HG02943 (cell line): ENCODE results near the gene CTIF.

Experiments used
- ATAC-seq: cut with Tn5 transposase; IDR thresholded peaks from one replicate; pipeline ENCODE4 v1.9.1; 2021; ENCODE audit warnings: mild to moderate bottlenecking, low read depth, moderate library complexity; ENCODE audit not compliant: unreplicated experiment

Gene CTIF

DNA sequence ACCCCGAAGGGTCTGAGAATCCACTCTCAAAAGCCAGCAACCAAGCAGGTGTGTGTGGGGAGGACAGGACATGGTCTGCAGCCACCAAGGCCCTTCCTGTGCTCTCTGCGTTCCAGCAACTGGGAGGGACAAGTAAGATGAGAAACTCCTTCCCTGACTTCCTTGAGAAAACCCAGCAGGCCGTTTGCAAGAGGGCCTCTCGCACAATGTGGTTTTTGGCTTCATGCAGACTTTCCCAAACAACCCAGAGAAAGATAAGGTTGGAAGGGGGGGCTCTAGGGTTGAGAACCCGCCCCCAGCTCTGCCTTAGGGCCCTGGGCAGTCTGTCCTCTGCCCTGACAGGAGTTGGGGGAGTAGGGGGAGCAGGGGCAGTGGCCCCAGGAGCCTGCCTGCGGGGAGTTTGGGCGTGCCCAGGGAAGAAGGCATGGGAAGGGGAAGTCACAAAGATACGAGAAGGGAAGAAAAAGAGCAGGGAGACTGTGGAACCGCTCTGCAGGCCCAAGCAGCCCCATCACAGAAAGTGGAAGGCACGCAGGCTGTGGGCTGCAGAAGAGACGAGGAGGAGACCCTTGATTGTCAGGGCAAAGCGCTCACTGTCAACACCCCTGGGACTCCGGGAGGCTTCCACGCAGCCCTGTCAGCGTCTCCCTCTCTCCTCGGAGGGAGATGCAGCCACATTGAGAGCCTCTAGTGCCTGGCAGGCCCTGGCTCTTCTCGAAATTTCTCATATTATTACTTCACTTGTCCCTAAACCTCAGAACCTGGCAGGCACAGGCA lies 312.2 kb downstream of the CTIF start:
- ATAC-seq = no peak

DNA sequence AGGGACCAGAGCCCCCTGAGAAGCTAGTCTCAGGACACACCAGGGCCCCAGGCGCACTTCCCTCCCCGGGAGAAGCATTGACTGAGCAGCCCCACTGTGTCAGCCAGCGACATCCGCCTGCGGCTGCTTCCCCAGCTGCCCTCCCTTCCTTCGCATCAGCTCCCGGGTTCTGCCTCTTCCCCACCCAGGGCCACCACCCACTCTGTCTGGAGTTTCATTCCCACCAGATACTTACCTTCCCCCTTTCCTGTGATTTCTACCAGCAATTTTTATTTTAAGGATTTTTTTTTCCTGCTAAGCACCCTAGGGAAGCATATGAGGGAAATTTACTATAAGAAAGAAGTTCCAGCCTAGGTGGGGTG lies 312.7 kb downstream of the CTIF start:
- no peak for ATAC-seq

DNA sequence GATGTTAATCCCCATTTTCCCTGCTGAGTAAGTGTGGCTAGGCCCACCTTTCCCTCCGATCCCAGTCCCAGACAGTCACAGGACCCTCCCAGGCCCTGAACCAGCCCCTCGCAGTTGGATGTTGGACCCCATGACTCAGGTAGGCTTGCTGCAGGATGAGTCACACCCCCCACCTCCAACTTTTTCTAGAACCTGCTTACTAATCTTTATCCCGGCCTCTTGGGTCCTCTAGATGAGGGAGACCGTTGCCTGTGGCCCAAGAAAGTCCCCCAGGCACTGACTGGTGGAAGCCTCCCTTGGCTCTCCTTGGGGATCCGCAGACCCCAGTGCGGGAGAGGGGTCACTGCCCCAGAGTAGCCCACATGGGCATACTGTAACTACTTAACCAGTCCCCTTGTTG lies 313.5 kb downstream of the CTIF start:
- ATAC-seq = no peak

DNA sequence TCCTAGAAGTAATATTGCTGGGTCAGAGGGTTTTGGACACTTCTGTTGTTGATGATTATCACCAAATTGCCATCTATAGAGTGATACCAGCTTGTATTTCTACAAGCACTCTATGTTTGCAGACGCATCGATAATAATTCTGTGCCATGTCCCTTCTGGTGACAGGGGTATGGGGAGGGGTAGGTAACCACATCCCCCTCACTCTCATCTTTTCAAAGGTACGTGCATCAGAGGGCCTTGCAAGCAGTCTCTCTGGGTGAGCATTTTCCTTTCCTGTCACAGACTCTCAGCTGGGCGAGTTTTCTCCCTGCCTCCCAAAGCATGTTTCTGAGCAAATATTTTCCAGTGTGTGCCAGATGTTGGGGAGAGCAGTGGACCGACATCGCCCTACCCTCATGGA lies 314.0 kb downstream of the CTIF start:
- no peak for ATAC-seq

DNA sequence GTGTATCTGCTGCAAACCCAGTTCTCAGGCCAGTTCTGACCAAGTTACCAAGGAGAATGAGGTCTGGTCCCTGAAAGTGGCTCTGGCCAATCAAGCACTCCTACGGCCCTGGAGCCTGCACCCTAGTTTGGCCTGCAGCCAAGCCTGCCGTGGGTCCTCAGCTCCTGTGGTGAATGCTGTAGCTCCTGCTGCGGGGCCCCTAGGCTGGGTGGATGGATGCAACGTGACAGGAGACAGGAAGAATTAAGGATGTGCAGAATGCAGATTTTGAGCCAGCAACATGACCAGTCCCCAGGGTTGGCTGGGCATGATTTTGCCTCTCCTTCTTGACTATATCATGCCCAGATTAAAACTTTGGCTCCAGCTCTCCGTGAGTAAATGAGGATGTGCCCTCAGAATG lies 314.8 kb downstream of the CTIF start:
- ATAC-seq = no peak

DNA sequence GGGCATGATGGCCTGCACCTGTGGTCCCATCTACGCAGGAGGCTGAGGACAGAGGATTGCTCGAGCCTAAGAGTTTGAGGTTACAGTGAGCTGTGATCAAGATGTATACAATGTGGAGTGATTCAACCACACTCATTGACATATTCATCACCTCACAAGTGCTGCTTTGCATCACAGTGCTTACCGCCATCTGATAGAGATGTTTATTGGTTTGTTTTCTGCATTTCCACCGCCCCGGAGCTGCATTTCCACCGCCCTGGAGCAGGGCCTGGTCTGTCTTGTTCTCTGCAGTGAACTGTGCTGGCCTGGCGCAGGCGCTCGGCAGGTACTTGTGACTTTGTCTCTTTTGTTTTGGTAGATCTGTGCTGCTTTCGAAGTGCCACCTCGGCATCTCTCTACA lies 315.9 kb downstream of the CTIF start:
- ATAC-seq = no peak

DNA sequence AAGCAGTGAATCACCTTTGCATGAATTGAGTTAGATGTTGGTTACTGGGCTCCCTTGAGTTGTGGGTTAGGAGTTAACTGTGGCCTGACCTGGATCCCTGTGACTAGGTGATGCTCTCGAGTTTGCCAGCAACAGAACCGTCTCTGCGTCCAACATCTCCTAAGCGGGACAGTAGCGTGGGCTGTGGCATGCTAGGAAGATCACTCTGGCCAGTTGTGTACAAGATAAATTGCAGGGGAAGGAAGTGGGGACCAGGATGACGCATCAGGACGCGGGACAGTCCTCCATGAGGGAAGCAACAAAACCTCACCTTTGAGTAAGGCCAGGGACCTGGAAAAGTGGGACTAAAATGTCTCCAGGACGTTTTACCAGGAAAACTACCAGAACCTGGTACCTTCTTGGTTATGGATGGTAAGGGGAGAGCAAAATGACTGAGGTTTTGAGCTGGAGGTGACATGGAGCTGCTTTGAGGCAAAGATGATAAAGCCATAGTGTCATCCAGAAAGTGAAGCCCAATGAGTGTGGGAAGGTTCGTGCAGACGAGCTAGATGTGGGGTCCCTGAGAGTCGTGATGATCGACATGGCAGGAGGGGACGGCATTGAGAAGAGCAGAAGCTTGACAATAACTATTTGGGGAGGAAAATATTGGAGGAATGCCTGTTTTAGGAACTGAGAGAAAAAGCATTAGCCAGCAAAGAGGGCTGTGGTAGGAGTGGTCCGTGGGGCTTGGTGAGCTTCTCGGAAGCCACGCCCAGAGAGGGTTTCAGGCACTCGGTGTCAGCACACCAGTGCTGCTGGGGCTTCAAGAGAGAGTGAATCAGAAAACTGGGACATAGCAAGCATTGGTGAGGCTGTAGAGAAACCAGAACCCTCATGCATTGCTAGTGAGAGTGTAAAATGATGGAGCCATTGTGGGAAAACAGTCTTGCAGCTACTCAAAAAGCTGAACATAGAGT lies 316.9 kb downstream of the CTIF start:
- no peak for ATAC-seq

DNA sequence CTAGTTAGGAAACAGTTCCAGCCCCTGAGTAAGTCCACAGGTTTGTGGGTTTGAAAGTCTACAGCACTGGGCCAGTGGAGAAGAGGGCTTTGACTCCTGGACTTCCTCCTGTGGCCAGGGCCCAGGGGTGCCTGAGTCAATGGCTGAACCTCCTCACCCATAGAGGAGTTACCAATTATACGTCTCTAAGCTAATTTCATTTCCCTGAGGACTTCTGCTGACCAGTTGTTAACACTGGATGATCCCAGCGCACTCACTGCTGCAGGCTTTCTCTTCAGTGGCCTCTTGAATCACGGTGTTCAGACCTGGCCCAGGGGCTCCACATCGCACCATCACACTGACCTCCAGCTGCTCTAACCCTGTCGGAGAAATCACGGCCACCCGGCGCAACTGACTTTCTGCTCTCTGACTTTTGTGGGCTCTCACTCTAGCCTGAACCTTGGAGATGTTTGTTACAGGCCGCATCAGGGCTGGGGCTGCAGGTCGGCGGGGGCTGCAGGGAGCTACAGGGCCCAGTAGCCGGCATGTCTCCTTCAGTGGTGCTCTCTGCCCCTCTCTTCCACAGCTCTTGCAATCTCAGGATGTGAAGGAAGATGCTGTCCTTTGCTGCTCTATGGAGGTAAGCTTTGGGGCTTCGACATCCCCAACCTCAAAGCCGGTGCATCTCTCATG lies 318.3 kb downstream of the CTIF start:
- no peak for ATAC-seq

DNA sequence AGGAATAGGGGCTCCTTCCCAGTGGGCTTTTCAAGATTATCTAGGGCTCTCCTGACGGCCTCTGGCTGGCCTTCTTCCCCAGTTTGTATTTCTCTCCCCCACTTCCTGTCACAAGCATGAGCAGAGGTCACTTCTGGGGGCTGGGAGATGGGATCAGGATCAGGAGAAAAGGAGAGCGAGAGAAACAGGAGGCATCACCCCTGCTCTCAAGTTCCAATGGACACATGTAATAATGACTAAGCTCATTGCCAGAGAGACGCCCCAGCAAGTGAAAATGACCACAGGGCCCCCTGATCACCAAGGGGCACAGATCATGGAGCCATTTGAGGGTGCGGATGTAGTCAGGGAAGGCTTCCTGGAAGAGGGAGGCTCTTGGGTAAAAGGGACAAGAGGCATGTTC lies 319.8 kb downstream of the CTIF start:
- no peak for ATAC-seq

DNA sequence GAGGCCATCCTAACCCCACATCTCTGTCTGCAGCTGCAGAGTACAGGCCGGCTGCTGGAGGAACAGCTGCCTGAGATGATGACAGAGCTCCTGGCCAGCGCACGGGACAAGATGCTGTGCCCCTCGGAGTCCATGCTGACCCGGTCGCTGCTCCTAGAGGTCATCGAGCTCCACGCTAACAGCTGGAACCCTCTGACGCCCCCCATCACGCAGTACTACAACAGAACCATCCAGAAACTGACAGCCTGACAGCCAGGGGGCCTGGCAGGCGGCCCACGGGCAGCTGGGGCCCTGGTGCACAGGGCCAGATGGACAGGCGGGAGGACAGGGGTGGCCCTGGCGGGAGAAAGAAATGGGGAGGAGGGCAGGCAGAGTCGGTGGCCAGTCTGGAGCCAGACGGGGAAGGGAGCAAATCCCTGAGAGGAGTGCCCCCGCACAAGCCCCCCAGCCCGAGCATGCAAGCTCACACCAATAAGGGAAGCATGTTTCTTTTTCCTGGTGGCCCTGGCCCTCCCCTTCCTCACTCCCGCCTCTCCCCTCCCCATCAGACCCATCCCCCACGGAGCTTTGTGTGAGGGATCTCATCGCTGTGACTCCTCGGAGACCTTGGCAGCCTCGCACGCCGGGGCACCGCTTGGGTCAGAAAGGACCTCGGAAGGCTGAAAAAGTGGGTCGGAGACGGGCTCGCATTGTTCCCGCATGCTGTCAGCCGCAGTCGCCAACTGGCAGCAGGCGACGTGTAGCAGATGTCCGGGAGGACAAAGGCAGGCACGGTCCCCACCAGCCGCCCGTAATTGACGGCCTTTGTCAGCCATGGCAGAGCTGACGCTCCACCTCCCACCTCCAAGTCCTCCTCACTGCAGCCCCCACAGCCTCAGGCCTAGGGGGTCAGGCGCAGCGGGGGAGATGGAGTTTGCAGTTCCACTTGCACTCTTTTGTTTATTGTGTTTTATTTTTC lies 320.8 kb downstream of the CTIF start:
- ATAC-seq = no peak

DNA sequence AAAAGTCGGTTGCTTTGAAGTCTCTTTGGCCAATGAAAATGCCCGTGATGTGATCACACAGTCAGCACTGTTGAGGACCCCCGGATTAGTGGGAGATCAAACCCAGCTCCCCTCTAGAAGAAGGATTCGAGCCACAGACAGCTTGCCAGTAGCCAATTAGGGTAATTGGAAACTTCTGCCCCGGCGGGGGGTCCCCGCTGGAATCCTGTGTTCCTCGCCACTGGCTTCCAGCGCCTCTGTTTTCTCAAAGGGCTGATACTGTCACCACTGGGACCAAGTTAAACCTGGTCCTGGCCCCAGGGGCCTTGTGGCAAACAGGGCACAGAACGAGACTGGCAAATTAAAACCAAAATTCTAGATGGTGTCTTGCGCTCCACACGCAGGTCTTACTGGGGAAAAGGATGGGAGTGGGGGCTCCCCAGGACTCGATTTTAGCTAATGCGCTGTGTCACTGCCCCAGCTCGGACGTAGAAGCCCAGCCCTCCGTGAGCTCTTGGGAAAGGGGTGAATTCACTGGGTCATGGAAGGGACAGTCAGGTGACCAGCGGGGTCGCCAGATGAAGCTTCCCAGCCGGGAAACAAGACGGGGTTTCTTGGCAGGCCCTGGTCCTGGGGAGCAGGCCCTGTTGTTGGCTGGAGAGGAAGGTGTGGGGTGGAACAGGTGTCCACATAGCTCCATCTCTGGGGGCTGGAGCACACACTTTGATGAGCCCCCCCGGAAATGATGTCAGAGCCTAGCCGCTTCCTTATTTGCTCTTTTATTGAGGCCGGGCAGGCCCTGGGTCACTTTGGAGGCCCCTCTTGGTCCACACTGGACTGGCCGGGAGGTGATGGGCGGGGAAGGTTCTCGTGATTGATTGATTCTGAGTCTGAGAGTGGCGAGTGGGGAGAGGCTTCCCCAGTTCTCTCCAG lies 321.7 kb downstream of the CTIF start:
- no peak for ATAC-seq

DNA sequence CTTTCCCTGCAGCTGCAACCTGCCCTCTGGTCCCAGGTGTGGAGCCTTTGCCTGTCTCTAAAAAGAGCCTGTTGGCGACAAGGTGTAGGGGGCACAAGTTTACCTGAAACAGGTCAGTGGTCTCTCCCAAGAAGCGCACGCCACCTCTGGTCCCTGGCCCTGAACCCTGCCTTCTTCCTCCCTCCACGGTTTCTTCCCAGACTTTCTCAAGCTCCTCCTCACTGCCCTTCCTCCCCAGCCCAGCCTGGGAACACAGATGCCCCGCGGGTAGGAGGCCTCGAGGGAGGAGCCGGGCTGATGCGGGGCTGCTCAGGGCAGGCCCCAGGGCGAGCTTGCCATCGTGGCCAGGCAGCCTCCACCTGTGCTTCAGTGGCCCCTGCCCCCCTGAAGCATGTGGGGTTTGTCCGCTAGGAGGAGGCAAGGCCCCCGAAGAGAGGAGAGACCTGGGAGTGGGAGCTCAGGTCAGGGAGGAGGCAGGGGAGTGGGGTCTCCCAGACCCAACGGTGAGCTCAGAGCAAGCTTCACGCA lies 322.4 kb downstream of the CTIF start:
- ATAC-seq = no peak

DNA sequence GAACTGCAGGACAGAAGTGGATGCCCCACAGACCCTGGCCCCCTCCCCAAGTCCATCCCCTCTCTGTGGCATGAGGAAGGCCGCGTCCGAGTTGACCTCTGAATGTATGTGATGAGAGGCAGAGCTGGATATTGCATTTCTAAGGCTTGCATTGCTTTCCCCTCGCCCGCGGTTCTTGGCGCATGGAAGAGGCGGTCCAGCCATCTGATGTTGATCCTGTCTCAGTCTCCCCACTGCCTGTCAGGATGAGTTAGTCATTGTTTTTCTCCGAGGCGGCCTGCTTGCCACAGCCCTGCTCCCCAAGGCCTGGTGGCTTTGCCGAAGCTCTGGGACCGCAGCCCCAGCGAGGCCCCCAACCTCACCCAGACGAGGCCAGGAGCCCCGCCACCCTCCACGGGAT lies 323.3 kb downstream of the CTIF start:
- no peak for ATAC-seq

DNA sequence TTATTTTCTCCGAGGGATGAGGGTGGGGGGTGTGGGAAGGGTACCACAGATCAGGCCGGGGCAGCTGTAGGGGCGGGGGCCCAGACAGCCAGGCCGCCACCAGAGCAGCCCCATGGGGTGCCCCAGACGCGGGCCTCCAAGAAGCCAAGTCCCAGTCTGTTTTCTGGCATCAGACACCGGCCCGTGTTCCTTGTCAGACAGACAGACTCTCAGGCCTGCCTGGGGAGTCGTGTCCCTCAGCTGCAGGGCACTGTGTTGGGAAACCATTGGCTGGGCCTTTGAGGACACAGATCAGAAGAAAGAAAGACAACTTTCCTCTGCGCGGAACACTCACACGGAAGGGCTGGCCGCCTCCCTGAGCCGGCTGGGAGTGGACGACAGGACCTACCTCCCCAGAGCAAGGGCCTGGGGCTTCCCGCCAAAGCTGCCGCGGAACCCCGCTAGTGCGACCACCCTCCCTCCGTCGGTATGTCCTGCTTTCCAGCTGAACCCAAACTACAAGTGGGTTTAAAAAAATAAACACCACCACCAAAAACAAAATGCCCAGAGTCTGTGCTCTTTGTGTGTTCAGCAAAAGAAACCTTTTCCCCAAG lies 323.9 kb downstream of the CTIF start:
- no peak for ATAC-seq

DNA sequence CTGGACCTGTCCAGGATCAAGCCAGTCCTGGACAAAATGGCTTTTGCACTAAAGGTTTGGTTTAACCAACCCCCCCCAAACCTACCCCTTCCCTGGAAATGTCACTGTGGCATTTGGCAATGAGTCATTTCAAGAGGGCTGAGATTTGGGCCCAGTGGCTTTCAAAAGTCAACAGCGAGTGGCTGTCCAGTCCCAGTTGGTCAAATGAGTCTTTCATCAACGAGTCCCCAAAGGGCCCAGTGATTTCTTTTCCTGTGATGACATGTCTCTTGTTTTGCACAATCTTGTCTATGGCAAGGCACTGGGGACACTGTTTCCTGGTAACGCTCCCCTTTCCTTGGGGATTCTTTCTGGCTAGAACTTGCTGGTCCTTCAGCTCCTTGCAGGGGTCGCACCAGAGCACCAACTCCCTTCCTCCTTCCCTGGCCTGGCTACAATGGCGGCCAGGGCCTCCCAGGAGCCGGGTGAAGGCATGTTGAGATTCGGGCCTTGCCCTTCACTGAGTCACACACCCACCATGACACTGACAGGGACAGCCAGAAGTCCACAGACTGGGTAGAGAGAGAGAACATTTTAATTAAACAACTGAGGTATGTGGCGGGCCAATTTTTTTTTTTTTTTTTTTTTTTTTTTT lies 324.7 kb downstream of the CTIF start:
- ATAC-seq = no peak

DNA sequence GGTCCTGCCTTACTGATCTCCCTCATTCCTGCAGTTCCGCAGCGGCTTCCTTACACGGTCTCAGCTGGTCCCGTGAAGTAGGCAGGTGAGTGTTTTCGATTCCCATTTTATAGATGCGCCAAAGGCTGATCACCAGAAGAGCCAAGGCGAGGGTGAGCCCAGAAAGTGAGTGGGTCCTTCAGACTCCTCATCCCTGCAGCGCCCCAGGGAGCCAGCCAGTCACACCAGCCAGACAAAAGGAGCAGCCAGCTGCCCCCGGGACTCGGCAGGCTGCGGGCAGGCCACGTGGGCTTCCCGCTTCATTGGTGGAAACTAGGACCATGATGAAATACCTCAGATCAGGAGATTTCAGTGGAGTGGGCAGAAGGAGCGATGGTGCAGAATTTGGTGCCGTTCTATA lies 326.0 kb downstream of the CTIF start:
- ATAC-seq = no peak

DNA sequence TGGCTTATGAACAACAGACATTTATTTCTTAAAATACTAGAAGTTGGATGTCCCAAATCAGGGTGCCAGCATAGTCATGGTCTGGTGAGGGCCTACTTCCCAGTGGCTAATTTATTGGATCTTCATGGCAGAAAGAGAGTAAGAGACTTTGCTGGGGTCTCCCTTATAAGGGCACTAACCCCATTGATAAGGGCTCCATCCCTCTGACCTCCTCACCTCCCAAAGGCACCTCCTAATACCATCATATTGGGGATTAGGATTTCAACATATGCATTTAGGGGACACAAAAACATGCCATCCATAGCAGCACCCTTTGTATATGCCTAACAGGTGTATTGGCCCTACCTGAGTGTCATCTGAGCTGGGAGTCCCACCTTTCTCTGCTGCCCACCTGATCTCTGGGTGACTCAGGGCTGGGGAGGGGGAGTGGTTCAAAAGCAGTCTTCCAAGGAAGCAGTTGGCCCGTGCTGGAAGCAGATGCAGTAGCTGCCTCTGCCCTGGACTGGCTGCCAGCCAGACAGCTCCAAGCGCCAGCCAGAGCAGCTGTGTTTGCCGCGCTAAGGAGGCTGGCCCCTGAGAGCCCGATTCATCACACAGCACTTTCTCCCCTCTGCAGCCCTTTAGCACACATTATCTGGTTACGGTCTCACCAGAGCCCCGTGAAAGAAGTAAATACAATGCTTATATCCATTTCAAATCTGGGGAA lies 327.4 kb downstream of the CTIF start:
- ATAC-seq = no peak
